Measurements from ENCODE around the gene TWSG1. TPM values are rescaled to one million over a fixed set of nuclear protein-coding genes. Genes with fewer than 3 reads are reported as not detected.

The TWSG1 gene
- total RNA-seq = 7.1 and 8.1 TPM in 2 replicates

DNA sequence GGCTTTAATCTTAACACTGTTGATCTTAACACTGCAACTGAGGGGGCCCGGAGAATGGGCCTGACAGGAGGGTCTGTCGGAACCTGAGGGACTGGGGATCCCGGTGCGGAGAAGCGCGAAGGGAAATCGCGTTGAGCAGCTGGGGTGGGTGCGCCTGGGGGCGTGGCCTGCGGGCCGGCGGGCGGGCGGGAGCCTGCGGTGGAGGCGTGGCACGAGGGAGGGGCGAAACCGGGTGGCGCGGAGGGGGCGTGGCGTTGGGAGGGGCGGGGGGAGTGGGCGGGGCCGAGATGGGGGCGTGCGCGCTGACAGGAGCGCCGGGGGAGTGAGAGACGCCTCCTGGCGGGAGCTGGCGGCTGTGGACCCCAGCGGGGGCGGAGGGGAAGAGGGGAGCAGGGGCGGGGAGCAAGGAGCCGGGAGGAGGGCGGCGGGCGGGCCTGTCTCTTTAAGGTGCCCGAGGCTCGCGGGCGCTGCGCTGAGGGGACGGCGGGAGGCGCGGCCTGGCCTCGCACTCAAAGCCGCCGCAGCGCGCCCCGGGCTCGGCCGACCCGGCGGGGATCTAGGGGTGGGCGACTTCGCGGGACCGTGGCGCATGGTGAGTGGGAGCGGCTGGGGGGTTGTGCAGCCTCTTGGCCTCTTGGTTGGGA is at the start of gene TWSG1:
TSS of gene TWSG1 (plus strand) at position 445 of the 644 bp plus-strand sequence. CDS start 2,457 bp downstream, outside the sequence.
- intact Hi-C loops (cut with micrococcal nuclease) = loop anchor here (1.0 to 10.0 kb wide), 10 partner anchors 141 to 1193 kb away; partner anchors contain the start of genes ANKRD12, MTCL1, NAPG and PPP4R1

DNA sequence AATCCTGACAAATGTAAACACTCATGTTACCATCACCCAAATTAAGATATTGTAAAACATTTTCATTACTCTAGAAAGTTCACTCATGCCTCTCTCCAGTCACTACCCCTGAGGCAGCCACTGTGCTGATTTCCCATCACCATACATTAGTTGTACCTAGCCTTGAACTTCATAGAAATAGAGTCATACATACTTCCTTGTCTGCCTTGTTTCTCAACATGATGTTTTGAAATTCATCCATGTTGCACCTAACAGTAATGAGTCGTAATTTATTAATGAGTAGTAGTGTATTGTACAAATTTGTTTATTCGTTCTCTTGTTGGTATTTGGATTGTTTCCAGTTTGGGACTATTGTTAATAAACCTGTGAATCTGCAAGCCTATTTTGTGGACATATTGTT is 49.0 kb upstream of the TWSG1 start:
- intact Hi-C loops (cut with micrococcal nuclease) = no loop called here

DNA sequence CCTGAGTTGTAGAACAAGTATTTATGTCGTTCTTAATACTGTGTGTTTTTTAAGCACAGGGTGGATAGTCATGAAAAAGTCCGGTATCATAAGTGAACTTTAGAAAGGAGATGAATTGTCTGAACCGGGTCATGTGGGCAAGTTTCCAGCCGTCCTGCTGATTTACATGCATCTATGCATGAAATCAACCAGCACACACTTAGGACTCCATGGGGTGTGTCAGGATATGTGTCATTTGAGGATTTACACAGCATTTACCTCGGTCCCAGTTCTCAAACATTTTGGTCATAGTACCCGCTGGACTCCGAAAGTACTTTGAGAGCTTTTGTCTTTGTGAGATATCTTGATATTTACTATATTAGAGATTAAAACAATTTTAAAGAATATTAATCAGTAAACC is 47.5 kb upstream of the TWSG1 start:
- intact Hi-C loops (cut with micrococcal nuclease) = no loop called here

DNA sequence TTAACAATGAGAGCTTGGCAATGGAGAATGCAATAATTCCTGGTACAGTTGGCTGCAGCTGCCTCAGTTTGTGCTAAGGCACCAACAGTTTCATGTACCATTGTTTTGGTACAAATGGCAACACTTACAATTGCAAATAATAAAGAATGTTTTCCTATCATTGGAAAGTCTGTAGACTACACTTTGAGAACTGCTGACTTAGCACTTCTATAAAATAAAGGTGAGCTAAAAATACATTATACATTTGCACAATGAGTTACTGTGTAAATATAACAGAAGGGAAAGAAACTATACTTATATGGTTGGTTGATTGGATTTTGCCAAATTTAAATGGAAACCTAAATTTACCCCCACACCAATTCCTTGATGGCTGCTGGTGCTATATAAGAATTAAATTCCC is 44.9 kb upstream of the TWSG1 start:
- intact Hi-C loops (cut with micrococcal nuclease) = no loop called here

DNA sequence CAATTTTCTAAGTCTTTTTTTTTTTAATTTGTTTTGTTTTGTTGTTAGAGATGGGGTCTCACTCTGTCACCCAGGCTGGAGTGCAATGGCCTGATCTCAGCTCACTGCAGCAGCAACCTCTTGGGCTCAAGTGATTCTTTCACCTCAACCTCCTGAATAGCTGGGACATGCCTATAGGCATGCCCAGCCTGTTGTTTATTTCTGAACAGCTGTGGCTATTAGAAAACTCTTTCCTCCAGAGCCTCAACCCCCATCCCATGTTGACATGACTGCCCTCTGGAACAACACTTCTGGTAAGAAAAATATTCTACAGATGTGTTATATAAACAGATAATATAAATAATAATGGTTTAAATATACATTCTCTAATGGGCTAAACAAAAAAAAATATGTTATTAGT is 44.4 kb upstream of the TWSG1 start:
- intact Hi-C loops (cut with micrococcal nuclease) = no loop called here

DNA sequence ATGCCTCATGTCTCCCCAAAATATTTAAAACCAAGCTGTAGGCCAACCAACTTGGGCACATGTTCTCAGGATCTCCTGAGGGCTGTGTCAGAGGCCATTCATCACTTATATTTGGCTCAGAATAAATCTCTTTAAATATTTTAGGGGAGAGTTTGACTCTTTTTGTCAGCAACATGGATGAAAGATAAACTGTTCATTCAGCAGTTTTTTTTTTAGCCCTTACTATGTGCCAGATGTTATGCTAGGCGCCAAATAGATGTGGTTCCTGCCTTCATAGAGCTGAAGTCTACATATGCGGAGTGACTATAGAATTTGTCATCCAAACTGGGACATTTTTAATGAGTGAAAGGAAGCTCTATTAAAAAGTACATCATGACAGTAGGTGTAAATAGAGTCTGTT is 42.5 kb upstream of the TWSG1 start:
- intact Hi-C loops (cut with micrococcal nuclease) = no loop called here

DNA sequence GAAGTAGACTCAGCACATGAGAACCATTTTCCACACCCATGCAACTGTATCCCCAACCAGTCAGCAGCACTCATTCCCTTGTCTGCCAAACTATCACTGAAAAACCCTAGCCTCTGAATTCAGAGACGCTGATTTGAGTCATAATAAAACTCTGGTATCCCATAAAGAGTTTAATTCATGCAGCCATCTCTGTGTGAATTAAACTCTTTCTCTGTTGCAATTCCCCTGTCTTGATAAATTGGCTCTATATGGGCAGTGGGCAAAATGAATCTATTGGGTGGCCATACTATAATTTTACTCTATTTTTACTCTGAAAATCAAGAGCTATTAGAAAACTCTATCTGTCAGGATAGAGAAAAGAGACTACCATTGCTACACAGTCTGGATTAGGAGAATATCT is 40.6 kb upstream of the TWSG1 start:
- intact Hi-C loops (cut with micrococcal nuclease) = no loop called here

DNA sequence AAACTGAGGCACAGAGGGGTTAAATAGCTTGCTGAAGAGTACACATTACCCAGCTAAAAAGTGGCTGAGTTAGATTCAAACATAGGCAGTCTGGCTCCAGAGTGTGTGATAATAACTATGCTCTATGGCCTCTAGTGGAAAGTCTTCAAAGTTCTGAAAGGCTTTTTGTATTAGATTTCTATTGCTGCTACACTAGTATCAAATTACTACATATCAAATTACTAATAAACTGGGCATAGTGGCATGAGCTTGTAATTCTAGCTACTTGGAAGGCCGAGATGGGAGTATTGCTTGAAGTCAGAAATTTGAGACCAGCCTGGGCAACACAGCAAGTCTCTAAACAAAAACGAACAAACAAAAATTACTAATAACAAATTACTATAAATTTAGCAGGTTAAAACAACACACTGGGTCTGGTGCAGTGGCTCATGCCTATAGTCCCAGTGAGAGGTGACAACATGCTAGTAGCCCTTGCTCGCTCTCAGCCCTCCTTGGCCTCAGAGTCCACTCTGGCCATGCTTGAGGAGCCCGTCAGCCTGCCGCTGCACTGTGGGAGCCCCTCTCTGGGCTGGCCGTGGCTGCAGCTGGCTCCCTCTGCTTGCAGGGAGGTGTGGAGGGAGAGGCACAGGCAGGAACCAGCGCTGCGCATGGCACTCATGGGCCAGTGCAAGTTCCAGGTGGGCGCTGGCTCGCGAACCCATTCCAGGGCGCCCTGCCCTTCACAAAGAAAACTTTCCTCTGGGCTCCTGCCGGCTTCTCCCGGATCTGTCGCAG is 38.2 kb upstream of the TWSG1 start:
- intact Hi-C loops (cut with micrococcal nuclease) = no loop called here

DNA sequence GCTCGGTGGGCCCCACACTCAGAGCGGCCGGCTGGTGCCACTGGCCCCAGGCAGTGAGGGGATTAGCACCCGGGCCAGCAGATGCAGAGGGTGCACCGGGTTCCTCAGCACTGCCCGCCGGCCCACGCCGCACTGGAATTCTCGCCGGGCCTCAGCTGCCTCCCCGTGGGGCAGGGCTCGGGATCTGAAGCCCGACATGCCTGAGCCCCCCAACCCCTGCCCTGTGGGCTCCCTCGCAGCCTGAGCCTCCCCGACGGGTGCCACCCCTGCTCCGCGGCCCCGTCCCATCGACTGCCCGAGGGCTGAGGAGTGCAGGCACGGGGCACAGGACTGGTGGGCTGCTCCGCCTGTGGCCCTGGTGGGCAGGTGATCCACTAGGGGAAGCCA is 37.6 kb upstream of the TWSG1 start:
- intact Hi-C loops (cut with micrococcal nuclease) = no loop called here

DNA sequence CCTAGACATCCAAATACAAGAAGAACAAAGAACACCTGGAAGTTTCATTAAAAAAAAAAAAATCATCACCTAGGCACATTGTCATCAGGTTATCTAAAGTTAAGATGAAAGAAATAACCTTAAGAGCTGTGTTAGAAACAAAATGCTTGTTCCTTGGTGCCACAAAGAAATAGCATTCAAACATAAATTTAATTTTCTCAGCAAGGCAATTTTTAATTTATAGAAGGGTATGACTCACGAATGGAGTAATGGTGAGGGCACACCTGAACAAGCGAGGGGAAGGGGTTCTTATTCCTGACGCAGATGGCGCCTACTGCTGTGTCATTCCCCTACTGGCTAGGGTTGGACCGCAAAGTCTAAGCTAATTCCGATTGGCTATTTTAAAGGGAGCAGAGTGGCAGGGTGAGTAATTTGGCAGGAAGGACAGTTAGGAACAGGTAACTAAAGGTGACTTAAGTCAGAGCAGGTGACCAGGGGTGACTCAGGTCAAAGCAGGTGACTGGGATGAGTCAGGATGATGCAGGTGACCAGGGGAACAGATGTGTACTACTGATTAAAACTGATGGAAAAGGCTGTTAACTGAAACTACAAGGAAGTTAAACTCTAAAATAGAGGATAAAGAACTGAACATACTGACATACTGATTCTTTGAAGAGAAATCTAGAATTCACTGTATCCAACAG is 30.0 kb upstream of the TWSG1 start:
- intact Hi-C loops (cut with micrococcal nuclease) = no loop called here

DNA sequence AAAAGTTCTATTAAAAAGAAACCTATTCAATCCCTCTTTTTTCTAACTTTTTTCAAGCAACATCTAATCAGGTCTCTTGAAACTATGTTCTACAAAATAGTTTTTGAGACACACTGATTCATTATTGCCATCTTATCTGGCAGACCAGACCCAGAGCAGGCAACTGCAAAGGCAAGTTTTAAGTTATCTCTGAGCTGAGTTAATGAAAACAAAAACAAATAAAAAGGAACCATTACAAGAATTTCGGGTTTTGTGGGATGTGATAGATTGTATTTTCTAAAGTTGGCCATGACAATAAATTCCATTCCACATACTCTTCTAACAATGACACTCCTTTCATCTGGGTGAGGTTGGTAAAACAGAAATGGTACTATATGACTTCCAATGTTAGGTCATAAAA is 15.2 kb upstream of the TWSG1 start:
- intact Hi-C loops (cut with micrococcal nuclease) = no loop called here

DNA sequence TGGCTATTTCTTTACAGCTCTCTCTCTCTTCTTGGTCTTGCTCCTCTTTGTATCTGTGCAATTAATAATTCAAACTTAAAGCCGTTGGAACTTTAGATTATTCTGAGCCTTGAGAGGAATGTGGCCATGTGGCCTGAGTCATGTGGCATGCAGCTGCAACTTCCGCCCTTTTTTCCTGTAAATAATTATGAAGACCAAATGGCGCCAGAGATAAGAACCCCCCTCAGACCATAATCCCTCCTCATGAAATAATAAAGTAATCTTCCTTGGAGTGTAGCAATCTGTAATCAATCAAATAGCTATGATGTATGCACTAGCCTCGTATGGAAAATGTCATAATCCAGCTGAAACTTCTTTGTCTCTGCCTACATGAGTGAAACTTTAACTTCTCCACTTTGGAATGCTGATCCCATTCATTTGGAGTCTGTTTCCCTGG is 13.5 kb upstream of the TWSG1 start:
- intact Hi-C loops (cut with micrococcal nuclease) = no loop called here

DNA sequence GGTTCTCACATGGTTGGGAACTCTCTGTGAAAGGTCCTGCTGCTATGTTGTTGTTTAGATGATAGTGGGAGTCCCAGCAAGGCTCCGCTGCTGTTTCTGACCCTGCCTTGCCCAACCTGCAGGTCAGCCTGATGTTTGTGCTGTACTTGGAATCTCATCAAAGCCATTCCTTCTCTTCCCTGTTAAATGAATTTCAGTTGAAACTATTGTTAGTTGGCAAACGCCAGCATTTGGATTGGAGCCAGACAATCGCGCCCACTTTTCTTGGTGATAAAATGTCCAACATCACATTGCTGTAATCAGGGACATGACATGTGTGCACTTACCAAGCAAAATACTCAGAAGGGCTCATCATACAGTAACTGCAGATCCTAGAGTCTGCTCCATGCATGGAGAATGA is 12.8 kb upstream of the TWSG1 start:
- intact Hi-C loops (cut with micrococcal nuclease) = no loop called here

DNA sequence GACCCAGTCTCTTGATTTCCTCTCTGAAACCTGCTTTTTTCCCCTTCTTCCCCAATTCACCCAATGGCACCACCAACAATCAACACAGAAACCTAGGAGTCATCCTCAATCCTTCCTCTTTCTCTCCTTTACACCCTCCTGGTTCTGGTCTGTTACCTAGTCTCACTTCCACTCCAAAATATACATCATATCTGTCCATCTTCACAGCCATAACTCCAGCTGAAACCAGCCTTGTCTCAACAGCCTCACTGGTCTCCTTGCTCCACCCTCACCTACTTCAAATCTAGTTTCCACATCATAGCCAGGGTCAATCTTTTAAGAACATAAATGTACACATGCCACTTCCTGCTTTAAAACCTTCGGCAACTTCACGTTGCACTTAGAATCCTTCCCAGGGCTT is 11.8 kb upstream of the TWSG1 start:
- intact Hi-C loops (cut with micrococcal nuclease) = no loop called here

DNA sequence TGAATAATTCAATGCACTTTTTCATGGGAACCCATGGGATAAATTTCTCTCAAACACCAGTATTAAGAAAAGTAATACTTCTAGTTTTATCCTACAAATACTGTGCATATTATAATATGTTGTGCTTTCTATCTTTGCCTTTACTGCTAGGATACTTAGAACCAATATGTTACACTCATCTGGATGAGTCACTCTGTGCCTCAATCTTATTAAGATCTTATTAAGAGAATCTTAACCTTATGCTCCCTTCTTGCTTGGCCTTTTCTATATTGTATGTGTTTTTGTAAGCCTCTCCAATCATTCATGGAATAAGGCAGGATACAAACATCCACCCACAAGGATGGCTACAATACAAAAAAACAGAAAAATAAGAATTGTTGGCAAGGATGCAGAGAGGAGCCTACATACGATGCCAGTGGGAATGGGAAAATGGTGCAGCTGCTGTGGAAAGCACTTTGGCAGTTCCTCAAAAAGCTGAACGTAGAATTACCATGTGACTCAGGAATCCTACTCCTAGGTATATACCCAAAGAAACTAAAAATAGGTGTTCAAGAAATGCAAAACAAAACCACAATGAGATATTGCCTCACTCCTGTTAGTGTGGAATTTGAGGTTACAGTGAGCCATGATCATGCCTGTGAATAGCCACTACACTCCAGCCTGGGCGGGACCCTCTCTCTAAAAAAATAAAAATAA is 10.7 kb upstream of the TWSG1 start:
- intact Hi-C loops (cut with micrococcal nuclease) = no loop called here

DNA sequence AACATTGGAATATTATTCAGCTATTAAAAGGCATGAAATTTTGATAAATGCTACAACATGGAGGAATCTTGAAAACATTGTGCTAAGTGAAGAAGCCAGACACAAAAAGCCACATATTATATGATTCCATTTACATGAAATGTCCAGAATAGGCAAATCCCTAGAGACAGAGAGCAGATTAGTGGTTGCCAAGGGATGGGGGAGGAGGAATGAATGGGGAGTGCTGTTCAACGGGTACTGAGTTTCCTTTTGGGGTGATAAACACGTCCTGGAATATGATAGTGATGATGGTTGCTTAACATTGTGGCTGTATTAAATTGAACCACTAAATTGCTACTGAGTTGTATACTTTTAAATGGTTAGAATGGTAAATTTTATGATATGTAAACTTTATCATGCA is 8.9 kb upstream of the TWSG1 start:
- intact Hi-C loops (cut with micrococcal nuclease) = no loop called here

DNA sequence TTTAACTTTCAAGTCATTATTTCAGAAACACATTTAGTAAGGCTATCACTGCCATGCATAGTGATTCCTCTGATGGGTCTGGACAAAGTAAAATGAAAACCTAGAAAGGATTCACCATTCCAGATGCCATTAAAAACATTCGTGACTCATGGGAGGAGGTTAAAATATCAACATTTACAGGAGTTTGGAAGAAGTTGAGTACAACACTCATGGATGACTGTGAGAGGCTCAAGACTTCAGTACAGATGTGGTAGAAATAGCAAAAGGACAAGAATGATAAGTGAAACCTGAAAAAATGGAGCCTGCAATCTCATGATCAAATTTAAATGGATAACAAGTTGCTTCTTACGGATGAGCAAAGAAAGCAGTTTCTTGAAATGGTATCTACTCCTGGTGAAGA is 5.8 kb upstream of the TWSG1 start:
- intact Hi-C loops (cut with micrococcal nuclease) = no loop called here

DNA sequence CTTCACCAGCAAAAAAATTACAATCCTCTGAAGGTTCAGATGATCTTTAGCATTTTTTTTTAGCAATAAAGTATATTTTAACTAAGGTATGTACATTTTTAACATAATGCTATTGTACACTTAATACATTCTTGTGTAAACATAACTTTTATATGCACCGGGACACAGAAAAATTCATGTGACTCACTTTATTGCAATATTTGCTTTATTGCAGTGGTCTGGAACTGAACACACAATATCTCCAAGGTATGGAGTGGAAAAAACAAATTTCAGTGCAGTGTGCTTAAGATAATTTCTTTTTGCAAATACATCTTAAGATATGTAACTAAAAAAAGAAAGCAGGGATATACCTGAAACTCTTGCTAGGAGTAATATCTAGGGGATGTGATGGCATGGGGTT is 5.1 kb upstream of the TWSG1 start:
- intact Hi-C loops (cut with micrococcal nuclease) = no loop called here

DNA sequence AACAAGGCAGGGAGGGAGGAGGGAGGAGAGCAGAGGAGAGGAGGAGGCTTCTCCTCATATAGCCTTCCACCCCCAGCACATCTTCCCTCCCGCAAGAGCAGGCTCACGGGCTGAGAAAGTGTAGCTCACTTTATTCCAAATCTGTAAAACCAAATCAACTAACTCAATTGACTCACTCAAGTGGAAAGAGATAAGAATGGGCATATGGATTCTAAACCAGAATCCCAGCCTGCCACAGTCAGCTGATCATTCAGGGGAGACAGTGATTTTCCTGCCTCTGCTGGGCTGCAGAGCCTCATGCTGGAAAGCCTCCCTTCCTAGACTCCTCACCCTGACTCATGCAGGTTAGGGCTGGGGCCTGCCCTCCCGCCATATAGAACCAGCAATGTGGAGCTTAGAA is 4.2 kb upstream of the TWSG1 start:
- intact Hi-C loops (cut with micrococcal nuclease) = loop anchor here (5.0 to 10.0 kb wide), 2 partner anchors 726 to 1197 kb away; partner anchors contain the start of genes NAPG and RAB12

DNA sequence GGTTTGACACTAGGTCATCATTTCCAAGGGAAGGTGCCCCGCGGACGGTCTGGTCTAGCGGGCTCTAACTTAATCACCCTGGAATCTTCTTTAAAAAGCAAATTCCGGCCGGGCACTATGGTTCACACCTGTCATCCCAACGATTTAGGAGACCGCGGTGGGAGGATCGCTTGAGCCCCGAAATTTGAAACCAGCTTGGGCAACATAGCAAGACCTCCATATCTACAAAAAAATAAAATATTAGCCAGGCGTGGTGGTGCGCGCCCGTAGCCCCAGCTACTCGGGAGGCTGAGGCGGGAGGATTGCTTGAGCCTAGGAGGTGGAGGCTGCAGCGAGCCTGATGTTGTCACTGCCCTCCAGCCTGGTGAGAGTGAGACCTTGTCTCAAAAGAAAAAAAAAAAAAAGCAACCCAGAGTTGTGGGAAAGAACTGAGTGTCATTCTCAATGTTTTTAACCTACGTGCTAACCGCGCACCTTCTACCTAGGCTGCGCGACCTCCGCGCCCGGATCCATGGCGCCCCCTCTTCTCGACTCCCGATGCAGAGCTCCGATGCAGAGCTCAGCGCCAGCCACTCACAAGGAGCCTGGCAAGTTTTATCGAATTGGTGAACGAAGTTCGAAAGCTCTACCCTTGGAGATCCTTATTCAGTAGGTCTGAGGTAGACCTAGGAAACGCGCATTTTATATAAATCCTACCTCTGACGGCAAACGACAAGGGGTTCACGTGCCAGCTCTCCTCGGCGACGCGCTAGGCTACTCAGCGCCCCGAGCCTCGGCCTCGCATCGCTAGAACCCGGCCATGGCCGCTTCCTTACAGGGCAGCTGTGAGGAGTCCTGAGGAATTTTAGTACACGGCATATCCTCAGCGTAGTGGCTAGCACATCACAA is 888 bp upstream of the TWSG1 start:
- intact Hi-C loops (cut with micrococcal nuclease) = loop anchor here (1.0 to 10.0 kb wide), 10 partner anchors 142 to 1194 kb away; partner anchors contain the start of genes ANKRD12, MTCL1, NAPG and PPP4R1

All from T-helper 2 cell treated with Interferon-gamma antibody and Interleukin-4, amounts not matched to agents 100 ng/mL and 5 ng/mL, for 36 hours (primary cell).